H1 (cell line): ENCODE data around the gene DNAAF8. TPM values are rescaled to one million over a fixed set of nuclear protein-coding genes. Genes with fewer than 3 reads are reported as not detected.

Experiments
- CTCF ChIA-PET: fragments of 300-600 bp; sonication (Branson Sonifier 250); formaldehyde crosslinking; loops from one replicate; lab custom pipeline; 2021; ENCODE audit not compliant: partially characterized antibody; lab: Charles Lee
- POLR2A ChIA-PET: fragments of 300-600 bp; sonication (Branson Sonifier 250); formaldehyde crosslinking; loops from one replicate; lab custom pipeline; 2021; ENCODE audit warnings: inconsistent platforms; ENCODE audit not compliant: partially characterized antibody; lab: Charles Lee
- DNase-seq, 2 experiments: peaks; one replicate each; pipeline versions ENCODE4 v3.0.0 to v3.0.0-alpha.2; 2010 to 2022; ENCODE audit warnings: low spot score in 2 of 2, low read depth in 1 of 2, mixed read lengths in 1 of 2
- FAIRE-seq: peaks from 2 replicates; lab custom pipeline; 2011; peaks lifted over from hg19 to GRCh38; lab: Jason Lieb, UNC
- H2AFZ ChIP-seq: 2 replicates; pipeline ENCODE4 v1.8.1; 2012; ENCODE audit warnings: low read length, inconsistent platforms
- H2AK5ac ChIP-seq: 2 replicates; pipeline ENCODE4 v1.6.1; 2013; ENCODE audit warnings: low read depth, low read length
- H2BK120ac ChIP-seq: replicated peaks from 2 replicates; pipeline ENCODE3; 2013; ENCODE audit warnings: low read depth, low read length, inconsistent platforms
- H2BK12ac ChIP-seq: 2 replicates; pipeline ENCODE4 v1.6.1; 2013; ENCODE audit warnings: low read depth, low read length
- H2BK15ac ChIP-seq: 2 replicates; pipeline ENCODE4 v1.6.1; 2013; ENCODE audit warnings: low read length
- H2BK20ac ChIP-seq: 2 replicates; pipeline ENCODE4 v1.6.1; 2013; ENCODE audit warnings: low read length
- H2BK5ac ChIP-seq: 2 replicates; pipeline ENCODE4 v1.6.1; 2013; ENCODE audit warnings: low read depth, low read length
- H3K14ac ChIP-seq: 2 replicates; pipeline ENCODE4 v1.6.1; 2013; ENCODE audit warnings: inconsistent platforms; ENCODE audit not compliant: insufficient read length
- H3K18ac ChIP-seq: 2 replicates; pipeline ENCODE4 v1.6.1; 2013; ENCODE audit warnings: low read length; ENCODE audit errors: extremely low read depth
- H3K23ac ChIP-seq: 2 replicates; pipeline ENCODE4 v1.6.1; 2013; ENCODE audit warnings: inconsistent platforms; ENCODE audit not compliant: insufficient read length
- H3K23me2 ChIP-seq: 2 replicates; pipeline ENCODE4 v1.6.1; 2013; ENCODE audit warnings: low read depth, low read length
- H3K27ac ChIP-seq: 2 replicates; pipeline ENCODE4 v1.6.1; 2011; ENCODE audit warnings: low read depth, low read length, inconsistent platforms
- H3K27me3 ChIP-seq, 4 experiments: replicated peaks in 1 of 4; 1 replicate in 1 of 4; 2 replicates in 3 of 4; pipeline versions ENCODE4 v1.6.1 to v1.8.1; 2011 to 2013; ENCODE audit warnings: low read length in 3 of 4, mild to moderate bottlenecking in 3 of 4, inconsistent platforms in 2 of 4, mixed read lengths in 2 of 4, moderate library complexity in 1 of 4; ENCODE audit not compliant: control insufficient read depth in 3 of 4, insufficient read depth in 3 of 4; ENCODE audit errors: extremely low read depth in 1 of 4
- H3K36me3 ChIP-seq, 4 experiments: 2 replicates each; pipeline versions ENCODE4 v1.6.1 to v1.8.1; 2011 to 2013; ENCODE audit warnings: mild to moderate bottlenecking in 4 of 4, low read length in 3 of 4, moderate library complexity in 2 of 4, control low read depth in 1 of 4, inconsistent platforms in 1 of 4; ENCODE audit not compliant: insufficient read depth in 4 of 4, control insufficient read depth in 2 of 4
- H3K4ac ChIP-seq: replicated peaks from 2 replicates; pipeline ENCODE3; 2013; ENCODE audit warnings: low read length, low read depth, mixed read lengths, inconsistent platforms; ENCODE audit not compliant: insufficient read length
- H3K4me1 ChIP-seq, 4 experiments: replicated peaks in 1 of 4; 1 replicate in 1 of 4; 2 replicates in 3 of 4; pipeline versions ENCODE4 v1.6.1 to v1.8.1; 2011 to 2013; ENCODE audit warnings: low read length in 3 of 4, inconsistent platforms in 2 of 4, mixed read lengths in 1 of 4; ENCODE audit not compliant: insufficient read depth in 4 of 4, control insufficient read depth in 3 of 4
- H3K4me2 ChIP-seq, 2 experiments: 2 replicates each; pipeline versions ENCODE4 v1.6.1 to v1.8.1; 2011 to 2013; ENCODE audit warnings: low read depth in 2 of 2, low read length in 2 of 2, control low read depth in 1 of 2, inconsistent platforms in 1 of 2, mild to moderate bottlenecking in 1 of 2; ENCODE audit not compliant: insufficient read depth in 1 of 2
- H3K4me3 ChIP-seq, 4 experiments: fragments of 200-600, 300-600 bp in 1 of 4; sonication (generic), shearing (Covaris generic), sonication (Bioruptor Twin) in 1 of 4; 2 replicates each; pipeline versions ENCODE4 v1.5.1 to v1.8.1; 2011 to 2016; ENCODE audit warnings: low read length in 4 of 4, low read depth in 3 of 4, control low read depth in 2 of 4, inconsistent platforms in 2 of 4, mild to moderate bottlenecking in 2 of 4, mixed read lengths in 1 of 4, moderate library complexity in 1 of 4; ENCODE audit not compliant: insufficient read depth in 2 of 4; ENCODE audit errors: extremely low read depth in 1 of 4
- H3K56ac ChIP-seq: replicated peaks from 2 replicates; pipeline ENCODE3; 2013; ENCODE audit warnings: low read depth, mild to moderate bottlenecking, mixed read lengths, low read length, inconsistent platforms; ENCODE audit not compliant: insufficient read length
- H3K79me1 ChIP-seq: 2 replicates; pipeline ENCODE4 v1.6.1; 2013; ENCODE audit warnings: low read depth, low read length, control low read depth
- H3K79me2 ChIP-seq, 2 experiments: 2 replicates each; pipeline versions ENCODE4 v1.6.1 to v1.8.1; 2012 to 2013; ENCODE audit warnings: low read length in 2 of 2, mild to moderate bottlenecking in 2 of 2, inconsistent platforms in 1 of 2; ENCODE audit not compliant: insufficient read depth in 2 of 2, control insufficient read depth in 1 of 2
- H3K9ac ChIP-seq, 4 experiments: replicated peaks in 1 of 4; 1 replicate in 1 of 4; 2 replicates in 3 of 4; pipeline versions ENCODE4 v1.6.1 to v1.8.1; 2011 to 2013; ENCODE audit warnings: low read depth in 3 of 4, low read length in 3 of 4, control low read depth in 2 of 4, mild to moderate bottlenecking in 2 of 4, moderate library complexity in 2 of 4, inconsistent platforms in 1 of 4; ENCODE audit errors: extremely low read depth in 1 of 4
- H3K9me3 ChIP-seq, 2 experiments: 2 replicates each; pipeline versions ENCODE4 v1.6.1 to v1.8.1; 2012 to 2013; ENCODE audit warnings: mild to moderate bottlenecking in 2 of 2, moderate library complexity in 2 of 2, control low read depth in 1 of 2, inconsistent platforms in 1 of 2, low read depth in 1 of 2, low read length in 1 of 2, mixed read lengths in 1 of 2; ENCODE audit not compliant: insufficient read depth in 2 of 2
- H4K20me1 ChIP-seq, 2 experiments: replicated peaks in 1 of 2; 2 replicates each; pipeline versions ENCODE3 to v1.8.1; 2011 to 2013; ENCODE audit warnings: inconsistent platforms in 2 of 2, low read length in 2 of 2, mild to moderate bottlenecking in 1 of 2; ENCODE audit not compliant: insufficient read depth in 2 of 2, control insufficient read depth in 1 of 2
- H4K5ac ChIP-seq: 2 replicates; pipeline ENCODE4 v1.6.1; 2013; ENCODE audit warnings: low read length, low read depth, mixed read lengths, inconsistent platforms; ENCODE audit not compliant: insufficient read length
- H4K8ac ChIP-seq: 2 replicates; pipeline ENCODE4 v1.8.0; 2013; ENCODE audit warnings: mild to moderate bottlenecking, moderate library complexity, low read length, inconsistent platforms; ENCODE audit not compliant: insufficient read depth; ENCODE audit errors: extremely low read depth
- H4K91ac ChIP-seq: replicated peaks from 2 replicates; pipeline ENCODE3; 2013; ENCODE audit warnings: low read length, mixed read lengths, inconsistent platforms; ENCODE audit not compliant: insufficient read length
- CBX5 ChIP-seq: fragments of 300-800, 300-1000 bp; sonication (generic); IDR thresholded peaks from 2 replicates; pipeline ENCODE4 v1.7.1; 2016; ENCODE audit warnings: antibody characterized with exemption, low read length, low read depth
- KDM1A ChIP-seq: fragments of 200-600, 300-600 bp; sonication (generic); IDR thresholded peaks from 2 replicates; pipeline ENCODE4 v1.7.1; 2016; ENCODE audit warnings: mild to moderate bottlenecking, low read length, borderline replicate concordance
- PHF8 ChIP-seq: fragments of 200-600 bp; sonication (generic); conservative IDR thresholded peaks from 2 replicates; pipeline ENCODE4 v1.7.1; 2012; ENCODE audit warnings: low read depth, mild to moderate bottlenecking, inconsistent platforms, low read length, moderate library complexity
- RFX5 ChIP-seq: IDR thresholded peaks from 2 replicates; pipeline ENCODE4 v1.6.1; 2011; ENCODE audit warnings: low read depth, low read length, improper control_type of control experiment, borderline replicate concordance
- RNF2 ChIP-seq: fragments of 200-900, 300-1000 bp; sonication (generic); IDR thresholded peaks from 2 replicates; pipeline ENCODE4 v1.7.1; 2016; ENCODE audit warnings: borderline replicate concordance, low read depth, mild to moderate bottlenecking, antibody characterized with exemption, low read length; ENCODE audit not compliant: poor library complexity, severe bottlenecking; ENCODE audit errors: missing control alignments
- SP1 ChIP-seq: IDR thresholded peaks from 2 replicates; pipeline ENCODE4 v1.6.1; 2011; ENCODE audit warnings: low read depth, low read length
- WGBS, 2 experiments: shearing (Covaris generic) in 1 of 2; methylation state at CpG; one replicate each; pipeline versions ENCODE4 v1.1.6 to v1.1.7; 2013 to 2015; ENCODE audit warnings: low lambda C conversion rate in 2 of 2, mixed read lengths in 2 of 2, inconsistent platforms in 1 of 2, low coverage in 1 of 2, missing lambda C conversion rate in 1 of 2; ENCODE audit not compliant: insufficient replicate concordance in 2 of 2, insufficient coverage in 1 of 2, insufficient read length in 1 of 2; ENCODE audit errors: extremely low coverage in 1 of 2, missing lambda C conversion rate in 1 of 2; 5-methylcytosine and 5-hydroxymethylcytosine counted together
- polyA plus RNA-seq, 7 experiments: library from polyadenylated mRNA; depleted of rRNA in 3 of 7; stranded (reverse) in 5 of 7; unstranded in 2 of 7; fragments of >200 nt in 5 of 7; fragments of 200-250 nt in 2 of 7; gene quantifications; 1 replicate in 5 of 7; 2 replicates in 1 of 7; 4 replicates in 1 of 7; pipeline versions ENCODE4 v1.2.1 to v1.2.3, GENCODE V29; 2011 to 2013; ENCODE audit warnings: missing spikeins in 2 of 7, mixed read lengths in 2 of 7
- total RNA-seq: library from RNA; stranded (reverse); fragmentation: NEBNext Ultra II Directional; extraction: Animal tissue kit (Norgen Biotek cat#: 25700); gene quantifications from 2 replicates; pipeline ENCODE4 v1.2.1, GENCODE V29; 2021

Gene DNAAF8
- total and polyA plus RNA-seq, 2 of the 8 experiments (the other 6 are each of a cell fraction or from before 2014, with no cell fraction given): 0.39 TPM; not detected in 1

GRCh38 chr16:4753227-4753626 is 18.9 kb downstream of the DNAAF8 start:
- Histone ChIP-seq H3K14ac (no peak overlapping the region), H3K27me3 (no peaks in the 10 kb centered on the region), H4K20me1 (peaks cover 0 to 3% of the 10 kb centered on the region in 2 experiments), H2BK15ac (no peak overlapping the region), H2BK120ac (no peak overlapping the region), H2BK12ac (no peak overlapping the region), H3K79me1 (no peaks in the 10 kb centered on the region; the same call in none of the 2 replicates), H3K4me3 (no peak overlapping the region), H4K8ac (no peak overlapping the region), H3K36me3 (peaks cover 3 to 33% (median 25%) of the 10 kb centered on the region in 4 experiments; a peak in 6 of 8 replicates), H3K23ac (no peak overlapping the region), H2BK5ac (no peak overlapping the region), H2AK5ac (no peak overlapping the region), H3K9me3 (peaks cover 0 to 5% of the 10 kb centered on the region in 2 experiments; a peak in 1 of 4 replicates), H3K9ac (no peak overlapping the region), H3K27ac (no peak overlapping the region), H3K4me2 (no peak overlapping the region), H3K56ac (no peak overlapping the region), H2AFZ (no peak overlapping the region), H3K4ac (no peak overlapping the region), H2BK20ac (no peak overlapping the region), H3K79me2 (no peaks in the 10 kb centered on the region), H3K23me2 (no peaks in the 10 kb centered on the region), H3K4me1 (no peaks in the 10 kb centered on the region), H3K18ac (no peak overlapping the region), H4K91ac (no peak overlapping the region), H4K5ac (no peak overlapping the region)
- no peak for DNase-seq
- ChIA-PET POLR2A (no interaction called here), CTCF (interaction anchor here (1.0 kb wide), 1 partner anchor 15 kb away, joined by 3 read pairs; no protein-coding TSS in a partner anchor)
- FAIRE-seq: no peak
- TF ChIP-seq RNF2: no peak
- TF ChIP-seq RFX5: no peak
- no peak for TF ChIP-seq KDM1A
- TF ChIP-seq SP1: no peak
- TF ChIP-seq PHF8: no peak
- no peak for TF ChIP-seq CBX5
- WGBS, 2 experiments: 95% methylated on average over 11 of the region's 11 CpGs; no CpG with 5 or more reads in 1 of the 2 experiments
